NCI-H1105 treated with DMSO at 0.1 percent for 48 hours (cell line): ENCODE results near the gene ZFAND2A.
"Not testable (repeated sequence)": the region's sequence is repeated elsewhere in the genome, so short reads cannot be mapped to it uniquely, and the experiment has no call there.

ENCODE experiments used
- DNase-seq: peaks from one replicate; lab custom pipeline; 2025; lab: John Stamatoyannopoulos, UW

ZFAND2A gene

DNA sequence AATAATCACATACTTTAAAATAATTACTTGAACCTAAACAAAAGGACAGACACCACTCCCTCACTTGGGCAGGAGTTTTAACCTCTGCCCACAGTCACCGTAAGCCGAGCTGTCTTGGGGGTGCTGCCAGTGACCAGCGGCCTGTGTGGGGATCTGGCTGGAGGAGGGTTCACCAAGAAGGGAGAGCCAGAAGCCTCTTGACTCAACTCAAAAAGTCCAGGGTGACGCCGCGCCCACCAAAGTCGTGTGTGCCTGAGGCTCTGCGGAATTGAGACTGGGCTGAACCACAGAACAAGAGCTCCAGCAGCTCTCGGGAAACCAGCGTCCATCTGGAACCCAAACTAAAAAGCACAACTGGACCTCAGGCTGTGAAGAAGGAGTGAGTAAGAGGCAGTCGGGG is 35.8 kb downstream of the ZFAND2A start:
- no peak for DNase-seq

GRCh38 chr7:1123715-1124114 is 36.3 kb downstream of the ZFAND2A start:
- no peak for DNase-seq

- DNase-seq = no peak
Measured at GRCh38 chr7:1122832-1123501, 37.0 kb downstream of the ZFAND2A start.

DNA sequence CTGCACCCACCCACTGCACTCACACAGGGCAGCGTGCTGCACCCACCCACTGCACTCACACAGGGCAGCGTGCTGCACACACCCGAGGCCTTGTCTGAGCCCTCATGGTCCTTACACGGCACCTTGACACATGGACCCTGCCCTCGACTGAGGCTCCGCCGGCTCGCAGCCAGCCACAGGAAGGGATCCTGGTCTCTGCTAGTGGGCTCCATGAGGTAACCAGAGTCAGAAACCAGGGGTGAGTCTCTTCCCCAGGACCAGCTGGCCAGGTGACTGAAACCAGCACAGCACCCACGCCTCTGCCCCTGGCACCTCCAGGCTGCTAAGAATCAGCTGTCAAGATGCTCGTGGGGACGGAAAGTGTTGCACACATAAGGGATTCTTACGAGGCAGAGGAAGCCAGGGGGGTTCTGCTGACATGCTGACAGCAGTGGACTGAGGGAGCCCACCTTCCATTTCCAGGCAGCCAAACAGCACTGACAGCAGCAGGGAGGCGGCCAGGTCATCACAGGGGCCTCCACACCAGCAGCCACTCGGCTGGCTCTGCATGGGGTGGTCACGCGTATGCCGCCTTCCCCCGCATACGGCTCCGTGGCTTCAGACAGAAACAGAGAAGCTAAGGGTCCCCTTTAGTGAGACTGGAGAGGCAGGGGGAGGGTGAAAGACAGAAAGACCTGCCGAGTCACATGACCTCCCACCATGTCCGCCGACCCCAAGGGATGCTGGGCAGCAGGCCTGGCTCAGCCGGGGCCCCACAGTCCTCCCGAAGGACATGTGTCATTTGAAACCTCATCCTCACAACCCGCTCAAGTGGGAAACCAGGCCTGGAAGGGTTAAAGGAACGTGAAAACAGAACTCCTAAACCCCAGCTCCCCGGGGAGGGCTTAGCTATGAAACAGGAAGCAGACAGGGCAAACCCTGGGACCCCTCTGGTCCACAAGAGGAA is 37.8 kb downstream of the ZFAND2A start:
- DNase-seq = no peak

DNA sequence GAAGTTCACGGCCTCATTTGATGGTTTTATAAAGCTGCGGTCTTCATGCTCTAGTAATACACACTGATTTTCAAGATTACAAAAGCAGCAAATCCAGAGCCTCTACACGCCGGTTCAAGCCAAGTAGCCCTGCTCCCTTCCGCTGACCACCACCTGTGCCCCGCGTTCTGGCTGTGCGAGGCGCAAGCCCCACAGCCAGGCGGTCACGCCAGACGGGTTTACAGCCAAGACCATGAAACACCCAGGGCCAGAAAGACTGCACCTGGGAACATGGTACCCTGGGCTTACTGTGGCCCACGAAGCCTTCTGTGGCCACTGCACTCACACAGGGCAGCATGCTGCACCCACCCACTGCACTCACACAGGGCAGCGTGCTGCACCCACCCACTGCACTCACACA is 38.5 kb downstream of the ZFAND2A start:
- no peak for DNase-seq

- no peak for DNase-seq
Measured at GRCh38 chr7:1120791-1121190, 39.2 kb downstream of the ZFAND2A start.

DNA sequence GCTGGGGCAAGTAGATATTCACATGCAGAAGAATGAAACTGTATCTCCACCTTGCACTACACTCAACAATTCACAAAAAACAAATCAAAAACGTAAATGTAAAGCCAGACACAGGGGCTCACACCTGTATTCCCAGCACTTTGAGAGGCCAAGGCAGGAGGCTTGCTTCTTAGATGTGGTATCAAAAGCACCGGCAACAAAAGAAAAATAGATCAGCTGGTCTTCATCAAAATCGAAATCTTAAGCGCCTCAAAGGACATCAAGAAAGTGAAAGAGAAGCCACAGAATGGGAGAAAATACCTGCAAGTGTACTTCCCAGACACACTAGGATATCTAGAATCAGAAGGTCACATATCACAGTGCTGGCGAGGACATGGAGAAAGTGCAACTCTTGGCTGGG is 40.8 kb downstream of the ZFAND2A start:
- DNase-seq = no peak

GRCh38 chr7:1117321-1117928 is 42.6 kb downstream of the ZFAND2A start:
- DNase-seq = no peak

- DNase-seq = not testable (repeated sequence)
Measured at GRCh38 chr7:1116383-1117008, 43.5 kb downstream of the ZFAND2A start.

DNA sequence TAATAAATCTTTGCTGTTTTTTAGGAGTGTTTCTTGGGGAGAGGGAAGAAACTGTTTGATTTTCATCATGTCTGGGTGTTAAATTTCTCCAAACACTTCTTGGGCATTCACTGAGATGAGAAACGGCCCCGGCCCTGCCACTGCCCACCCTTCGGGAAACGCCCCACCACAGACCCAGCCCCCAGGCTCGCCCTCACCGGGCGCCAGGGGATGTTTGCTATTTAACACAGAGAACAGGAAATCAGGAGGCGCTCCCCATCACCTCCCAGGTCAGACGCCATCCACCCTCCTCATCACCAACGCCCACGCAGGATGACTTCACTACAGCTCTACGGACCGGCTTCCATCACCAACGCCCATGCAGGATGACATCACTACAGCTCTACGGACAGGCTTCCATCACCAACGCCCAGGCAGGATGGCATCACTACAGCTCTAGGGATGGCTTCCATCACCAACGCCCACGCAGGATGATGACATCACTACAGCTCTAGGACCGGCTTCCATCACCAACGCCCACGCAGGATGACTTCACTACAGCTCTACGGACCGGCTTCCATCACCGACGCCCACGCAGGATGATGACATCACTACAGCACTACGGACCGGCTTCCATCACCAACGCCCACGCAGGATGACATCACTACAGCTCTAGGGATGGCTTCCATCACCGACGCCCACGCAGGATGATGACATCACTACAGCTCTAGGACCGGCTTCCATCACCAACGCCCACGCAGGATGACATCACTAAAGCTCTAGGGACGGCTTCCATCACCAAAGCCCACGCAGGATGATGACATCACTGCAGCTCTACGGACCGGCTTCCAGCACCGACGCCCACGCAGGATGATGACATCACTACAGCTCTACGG is 44.6 kb downstream of the ZFAND2A start:
- not testable (repeated sequence) for DNase-seq

GRCh38 chr7:1114505-1114904 is 45.5 kb downstream of the ZFAND2A start:
- no peak for DNase-seq

DNA sequence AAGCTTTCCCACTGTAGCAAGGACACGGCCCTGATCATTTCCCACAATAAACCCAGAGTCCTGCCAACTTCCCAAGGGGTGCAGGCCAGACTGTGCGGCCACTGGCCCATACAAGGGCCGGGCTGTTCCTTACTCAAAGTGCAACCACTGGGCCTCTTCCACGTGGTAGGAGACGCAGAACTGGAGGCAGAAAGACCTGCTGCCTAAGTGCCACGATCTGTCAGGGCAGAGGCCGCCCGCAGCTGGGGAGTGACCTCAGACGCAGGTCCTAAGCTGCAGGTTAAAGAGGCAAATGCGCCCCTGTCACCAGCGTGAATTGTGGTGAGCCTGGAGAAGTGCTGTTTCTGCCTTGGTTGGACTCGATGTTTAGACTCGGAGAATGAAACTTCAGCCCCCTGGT is 45.9 kb downstream of the ZFAND2A start:
- no peak for DNase-seq

- DNase-seq = no peak
Measured at GRCh38 chr7:1113548-1113885, 46.5 kb downstream of the ZFAND2A start.

DNA sequence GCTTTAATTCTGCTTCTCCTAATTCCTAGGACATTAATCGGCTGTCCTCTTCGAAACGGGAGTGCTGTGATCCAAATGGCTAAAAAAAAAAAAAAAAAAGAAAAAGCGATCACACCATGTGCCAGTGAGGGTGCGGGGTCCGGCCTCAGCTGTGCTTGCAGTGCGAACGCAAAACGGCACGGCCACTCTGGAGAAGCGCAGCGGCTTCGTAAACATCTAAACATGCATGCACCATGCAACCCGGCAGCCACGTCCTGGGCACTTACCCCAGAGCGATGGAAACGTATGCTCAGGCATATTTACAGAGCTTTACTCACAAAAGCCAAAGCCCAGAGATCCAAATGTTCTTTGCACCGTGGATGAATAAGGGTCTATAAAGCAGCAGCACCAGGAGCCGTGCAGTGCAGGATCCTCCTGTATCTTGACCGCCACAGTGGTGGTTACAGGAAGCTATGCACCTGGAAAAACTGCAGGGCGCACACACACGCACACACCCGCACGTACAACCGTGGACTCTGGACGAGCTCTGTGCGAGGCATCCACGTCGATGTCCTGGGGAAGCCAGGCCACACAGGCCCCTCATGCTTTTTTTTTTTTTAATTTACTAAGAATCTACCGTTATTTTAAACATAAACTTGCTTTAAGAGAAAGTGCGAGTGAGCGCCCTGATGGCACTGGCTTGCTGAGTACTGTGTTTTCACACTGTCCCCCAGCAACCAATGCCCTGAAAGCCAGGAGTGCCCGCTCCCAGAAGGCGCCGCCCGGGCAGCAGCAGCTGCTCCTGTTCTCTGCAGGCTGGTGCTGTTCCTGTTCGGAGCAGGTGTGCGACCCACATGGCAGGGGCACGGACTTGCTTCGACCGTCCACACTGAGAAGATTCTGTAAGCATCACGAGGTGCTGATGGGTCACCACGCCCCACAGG is 47.1 kb downstream of the ZFAND2A start:
- DNase-seq = no peak

- no peak for DNase-seq
Measured at GRCh38 chr7:1112109-1112508, 47.9 kb downstream of the ZFAND2A start.

- no peak for DNase-seq
Measured at GRCh38 chr7:1111156-1111555, 48.8 kb downstream of the ZFAND2A start.

DNA sequence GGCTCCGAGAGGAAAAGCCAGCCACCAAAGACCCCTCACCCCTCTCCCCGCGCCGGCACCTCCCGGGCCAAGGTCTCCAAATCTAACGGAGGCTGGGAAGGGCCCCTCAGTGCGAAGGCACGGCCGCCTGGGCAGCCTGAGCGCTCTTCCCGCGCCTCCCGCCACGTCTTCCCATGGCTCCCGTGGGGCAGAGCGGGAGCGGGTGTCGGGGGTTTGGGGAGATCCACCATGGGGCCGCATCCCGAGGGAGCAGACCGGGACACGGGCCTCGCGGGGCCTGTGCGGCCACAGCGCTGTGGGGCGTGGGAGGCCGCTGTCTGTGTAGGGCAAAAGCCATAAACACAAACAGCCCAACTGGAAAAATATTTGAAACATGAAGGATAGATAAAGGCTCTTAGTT is 49.6 kb downstream of the ZFAND2A start:
- no peak for DNase-seq

GRCh38 chr7:1109581-1110310 is 50.2 kb downstream of the ZFAND2A start:
- no peak for DNase-seq

- no peak for DNase-seq
Measured at GRCh38 chr7:1108264-1108920, 51.6 kb downstream of the ZFAND2A start.
